Lower leg skin (tissue), 4 donors: ENCODE results near the gene TRIM13. TPM values are rescaled to one million over a fixed set of nuclear protein-coding genes. Genes with fewer than 3 reads are reported as not detected.
"Not testable (repeated sequence)": the region's sequence is repeated elsewhere in the genome, so short reads cannot be mapped to it uniquely, and the experiment has no call there.

Experiments used
- DNase-seq, 2 donors: peaks; one replicate each; pipeline ENCODE4 v3.0.0-alpha.2; 2019; ENCODE audit warnings: low spot score in 2 of 2
- H3K4me3 ChIP-seq: fragments of 200-600 bp; sonication (generic); 2 replicates; pipeline ENCODE4 v1.5.1; 2017; ENCODE audit warnings: mild to moderate bottlenecking, low read depth; ENCODE audit not compliant: poor library complexity, severe bottlenecking
- CTCF ChIP-seq, 3 donors: fragments of 450-650 bp; IDR thresholded peaks; one replicate each; pipeline ENCODE4 v1.5.1; 2016; ENCODE audit warnings: antibody characterized with exemption in 3 of 3, mild to moderate bottlenecking in 3 of 3, moderate library complexity in 2 of 3
- POLR2A ChIP-seq, 2 donors: fragments of 450-650 bp; IDR thresholded peaks; one replicate each; pipeline ENCODE4 v1.6.1; 2016 to 2017; ENCODE audit warnings: antibody characterized with exemption in 2 of 2, mild to moderate bottlenecking in 1 of 2, moderate library complexity in 1 of 2
- WGBS, 2 donors: methylation state at CpG; one replicate each; pipeline ENCODE4 v1.1.5; 2018; 5-methylcytosine and 5-hydroxymethylcytosine counted together
- intact Hi-C: fragments of 100-400 bp; cut with DNase I; formaldehyde crosslinking; loops from one replicate; pipeline ENCODE4 v1.15.0; 2023; ENCODE audit warnings: low total_unique reads
- total RNA-seq, 4 donors: library from RNA; depleted of rRNA; stranded (reverse); fragments of >200 nt; gene quantifications; one replicate each; pipeline ENCODE4 v1.1.0, GENCODE V29; 2016

Gene TRIM13
- total RNA-seq, 4 donors from 2014 or later: 19.4 to 39.2 (median 27.5) TPM

GRCh38 chr13:49977992-49978391, 18.9 kb upstream of the TRIM13 start:
- H3K4me3 ChIP-seq: no peak overlapping the region
- 85 to 88% methylated on average over 3 of the region's 3 CpGs for WGBS, 2 donors
- TF ChIP-seq CTCF (IDR thresholded peaks at IDR 0.05) (no peak), POLR2A (IDR thresholded peaks at IDR 0.05) (no peak)
- DNase-seq: no peak
- intact Hi-C loops: loop anchor here (5.0 to 10.0 kb wide), 2 partner anchors 549 to 937 kb away; no protein-coding TSS in a partner anchor

GRCh38 chr13:49980266-49980665, 16.6 kb upstream of the TRIM13 start:
- intact Hi-C loops: loop anchor here (10.0 kb wide), 1 partner anchor 1095 kb away; no protein-coding TSS in a partner anchor
- no peak overlapping the region for H3K4me3 ChIP-seq
- no peak for DNase-seq
- no peak for TF ChIP-seq CTCF (IDR thresholded peaks at IDR 0.05)
- no peak for TF ChIP-seq POLR2A (IDR thresholded peaks at IDR 0.05)

GRCh38 chr13:49985129-49985528, 11.7 kb upstream of the TRIM13 start:
- no peak overlapping the region for H3K4me3 ChIP-seq
- intact Hi-C loops: loop anchor here (10.0 kb wide), 1 partner anchor 1090 kb away; no protein-coding TSS in a partner anchor
- TF ChIP-seq POLR2A (IDR thresholded peaks at IDR 0.05): no peak
- TF ChIP-seq CTCF (IDR thresholded peaks at IDR 0.05): no peak
- WGBS, 2 donors: 62 to 71% methylated on average over 2 of the region's 2 CpGs
- DNase-seq: no peak

GRCh38 chr13:49986471-49986870, 10.4 kb upstream of the TRIM13 start:
- TF ChIP-seq CTCF (IDR thresholded peaks at IDR 0.05) (no peak), POLR2A (IDR thresholded peaks at IDR 0.05) (no peak)
- intact Hi-C loops: loop anchor here (10.0 kb wide), 1 partner anchor 1088 kb away; no protein-coding TSS in a partner anchor
- 83 to 92% methylated on average over 7 of the region's 7 CpGs for WGBS, 2 donors
- no peak overlapping the region for H3K4me3 ChIP-seq
- no peak for DNase-seq

GRCh38 chr13:49990612-49991011, 6.2 kb upstream of the TRIM13 start:
- WGBS, 2 donors: 57 to 69% methylated on average over 6 of the region's 6 CpGs
- intact Hi-C loops: loop anchor here (10.0 kb wide), 1 partner anchor 134 kb away; no protein-coding TSS in a partner anchor

GRCh38 chr13:49993111-49993510, 3.7 kb upstream of the TRIM13 start:
- no peak for DNase-seq
- TF ChIP-seq POLR2A (IDR thresholded peaks at IDR 0.05) (no peak), CTCF (IDR thresholded peaks at IDR 0.05) (no peak)
- intact Hi-C loops: loop anchor here (10.0 kb wide), 1 partner anchor 132 kb away; no protein-coding TSS in a partner anchor
- H3K4me3 ChIP-seq: no peak overlapping the region

More at GRCh38 chr13:49990612-49991011, 6.2 kb upstream of the TRIM13 start:
- DNase-seq, H3K4me3 ChIP-seq: not testable (repeated sequence)
